ENCODE measurements around the gene TAB3.

The TAB3 gene

GRCh38 chrX:30881797-30882196, 7.3 kb downstream of the TAB3 start:
- no peak for DNase-seq

- DNase-seq, result no peak
Measured at GRCh38 chrX:30881390-30881789, 7.7 kb downstream of the TAB3 start.

- no peak for DNase-seq
Measured at GRCh38 chrX:30880058-30880457, 9.0 kb downstream of the TAB3 start.

- no peak for DNase-seq
Measured at GRCh38 chrX:30876367-30876766, 12.7 kb downstream of the TAB3 start.

- no peak for DNase-seq
Measured at GRCh38 chrX:30875957-30876356, 13.1 kb downstream of the TAB3 start.

GRCh38 chrX:30874851-30875250, 14.2 kb downstream of the TAB3 start:
- DNase-seq, result no peak

GRCh38 chrX:30870572-30870971, 18.5 kb downstream of the TAB3 start:
- no peak for DNase-seq

- DNase-seq, result no peak
Measured at GRCh38 chrX:30865612-30866011, 23.4 kb downstream of the TAB3 start.

GRCh38 chrX:30865015-30865414, 24.0 kb downstream of the TAB3 start:
- DNase-seq, result no peak

- no peak for DNase-seq
Measured at GRCh38 chrX:30864383-30864785, 24.7 kb downstream of the TAB3 start.

GRCh38 chrX:30863974-30864373, 25.1 kb downstream of the TAB3 start:
- DNase-seq, result no peak

GRCh38 chrX:30858098-30858497, 31.0 kb downstream of the TAB3 start:
- DNase-seq, result no peak

GRCh38 chrX:30851449-30851848, 37.6 kb downstream of the TAB3 start:
- no peak for DNase-seq

- DNase-seq, result no peak
Measured at GRCh38 chrX:30835373-30835772, 53.7 kb downstream of the TAB3 start.

- DNase-seq, result no peak
Measured at GRCh38 chrX:30833896-30834295, 55.2 kb downstream of the TAB3 start.

- DNase-seq, result no peak
Measured at GRCh38 chrX:30831082-30831481, 58.0 kb downstream of the TAB3 start.

GRCh38 chrX:30830326-30830943, 58.6 kb downstream of the TAB3 start:
- DNase-seq, result no peak

GRCh38 chrX:30824275-30824674, 64.8 kb downstream of the TAB3 start:
- DNase-seq, result no peak

- no peak for DNase-seq
Measured at GRCh38 chrX:30822764-30823163, 66.3 kb downstream of the TAB3 start.

- no peak for DNase-seq
Measured at GRCh38 chrX:30822068-30822681, 66.9 kb downstream of the TAB3 start.

GRCh38 chrX:30821116-30821515, 67.9 kb downstream of the TAB3 start:
- no peak for DNase-seq

GRCh38 chrX:30819080-30819479, 70.0 kb downstream of the TAB3 start:
- no peak for DNase-seq

- DNase-seq, result no peak
Measured at GRCh38 chrX:30816079-30816478, 73.0 kb downstream of the TAB3 start.

GRCh38 chrX:30814978-30815377, 74.1 kb downstream of the TAB3 start:
- no peak for DNase-seq

- no peak for DNase-seq
Measured at GRCh38 chrX:30812326-30812725, 76.7 kb downstream of the TAB3 start.
